ENCODE data around the gene KRT17.
"Not testable (repeated sequence)": the region's sequence is repeated elsewhere in the genome, so short reads cannot be mapped to it uniquely, and the experiment has no call there.

KRT17 gene

DNA sequence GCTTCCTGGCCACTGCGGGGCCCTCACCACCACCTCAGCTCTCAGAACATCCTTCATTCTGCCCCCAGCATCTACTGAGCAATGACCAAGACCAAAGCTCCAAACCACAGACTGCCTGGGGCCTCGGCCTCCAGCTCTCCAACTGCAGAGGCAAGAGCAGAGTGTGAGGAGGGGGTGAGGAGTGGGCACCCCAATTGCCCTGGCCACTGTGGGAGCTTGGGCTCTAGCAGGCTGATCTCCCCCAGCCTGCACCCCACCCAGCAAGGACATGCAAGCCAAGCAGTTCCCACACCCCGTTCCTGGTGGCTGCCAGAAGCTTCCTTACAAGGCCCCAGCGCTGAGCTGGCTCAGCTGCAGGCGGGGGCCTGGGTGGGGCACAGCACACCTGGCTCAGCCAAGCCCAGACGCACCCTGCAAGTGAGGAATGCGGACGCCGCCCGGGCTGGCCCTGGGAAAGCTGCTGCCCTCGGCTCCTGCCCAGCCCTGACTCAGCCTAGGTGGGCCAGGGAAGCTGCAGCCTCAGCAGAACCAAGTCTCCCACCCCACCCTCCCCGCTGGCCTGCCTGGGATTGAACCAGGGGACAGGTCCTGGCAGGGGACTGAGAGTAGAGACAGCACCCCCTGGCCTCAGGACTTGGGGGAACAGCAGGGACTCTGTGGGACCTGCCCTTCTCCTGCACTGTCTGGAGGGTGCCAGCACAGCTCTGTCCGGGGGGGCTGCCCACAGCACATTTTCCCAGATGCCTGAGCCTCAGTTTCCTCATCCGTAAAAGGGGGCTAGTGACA, 29.7 kb upstream of the KRT17 start:
- no peak for DNase-seq

DNA sequence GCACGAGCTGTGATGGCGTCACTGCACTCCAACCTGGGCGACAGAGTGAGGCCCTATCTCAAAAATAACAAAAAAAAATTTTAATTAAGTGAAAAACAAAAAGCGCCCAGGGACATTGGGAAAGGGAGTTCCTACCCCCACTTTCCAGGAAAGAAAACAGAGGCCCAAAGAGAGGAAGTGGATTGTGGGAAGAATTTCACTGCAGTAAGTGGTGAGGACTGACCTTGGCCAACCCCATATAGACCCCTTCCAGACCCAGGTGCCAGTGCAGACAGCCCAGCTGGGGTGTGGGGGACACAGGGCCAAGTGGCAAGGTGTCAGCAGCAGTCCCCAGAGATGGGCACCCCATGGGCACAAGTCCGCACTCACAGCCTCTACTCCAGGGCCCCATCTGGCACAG, 29.0 kb upstream of the KRT17 start:
- DNase-seq = no peak

DNA sequence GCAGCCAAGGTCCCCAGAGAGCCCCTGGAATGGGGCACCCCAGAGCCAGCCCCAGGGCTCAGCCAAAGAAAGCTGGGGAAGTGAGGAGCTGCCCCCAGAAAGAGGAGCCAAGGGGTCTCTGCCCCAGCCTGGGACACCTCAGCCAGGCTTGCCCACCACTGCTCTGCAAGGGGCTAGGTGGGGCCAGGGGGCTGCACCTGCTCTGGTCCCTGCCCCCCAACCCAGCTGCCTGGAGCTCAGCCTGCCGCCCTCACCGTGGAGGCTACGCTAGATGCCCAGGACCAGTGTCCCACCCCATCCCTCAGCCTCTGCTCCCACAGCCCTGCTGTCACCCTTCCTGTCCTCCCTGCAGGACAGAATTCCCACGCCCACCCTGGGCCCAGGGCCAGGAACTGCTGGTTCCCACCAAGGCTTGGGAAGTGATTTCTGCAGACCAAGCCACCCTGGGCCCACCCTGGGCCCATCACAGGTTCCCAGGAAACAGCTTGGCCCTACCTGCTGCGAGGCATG, 28.1 kb upstream of the KRT17 start:
- no peak for DNase-seq

DNA sequence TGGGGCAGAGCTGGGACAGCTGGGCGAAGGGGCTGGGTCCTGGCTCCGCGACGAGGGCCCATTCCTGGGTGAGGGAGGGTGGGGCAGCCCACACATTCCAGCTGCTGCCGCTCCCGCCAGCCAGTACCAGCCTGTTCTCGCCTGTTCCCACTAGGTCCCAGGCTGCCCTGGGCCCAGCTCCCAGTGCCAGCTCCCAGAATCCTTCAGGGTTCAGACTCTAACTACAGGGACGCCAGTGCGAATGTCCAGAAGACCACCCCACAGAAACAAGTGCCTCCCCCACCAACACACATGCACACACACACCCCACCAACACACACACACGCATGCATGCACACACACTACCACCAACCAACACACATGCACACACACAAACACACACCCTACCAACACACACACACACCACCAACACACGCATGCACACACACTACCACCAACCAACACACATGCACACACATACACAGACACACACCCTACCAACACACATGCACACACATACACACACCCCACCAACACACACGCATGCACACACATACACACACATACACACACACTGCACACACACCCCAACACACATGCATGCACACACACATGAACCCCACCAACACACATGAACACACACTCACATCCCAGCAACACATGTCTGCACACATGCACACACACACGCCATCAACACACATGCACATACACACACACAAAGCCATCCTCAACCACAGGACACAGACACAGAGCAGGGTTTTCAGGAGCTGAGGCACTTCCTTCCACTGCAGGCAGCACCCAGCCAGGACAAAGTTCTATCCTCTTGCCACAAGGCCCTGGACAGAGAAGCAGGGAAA, 27.5 kb upstream of the KRT17 start:
- DNase-seq = no peak

DNA sequence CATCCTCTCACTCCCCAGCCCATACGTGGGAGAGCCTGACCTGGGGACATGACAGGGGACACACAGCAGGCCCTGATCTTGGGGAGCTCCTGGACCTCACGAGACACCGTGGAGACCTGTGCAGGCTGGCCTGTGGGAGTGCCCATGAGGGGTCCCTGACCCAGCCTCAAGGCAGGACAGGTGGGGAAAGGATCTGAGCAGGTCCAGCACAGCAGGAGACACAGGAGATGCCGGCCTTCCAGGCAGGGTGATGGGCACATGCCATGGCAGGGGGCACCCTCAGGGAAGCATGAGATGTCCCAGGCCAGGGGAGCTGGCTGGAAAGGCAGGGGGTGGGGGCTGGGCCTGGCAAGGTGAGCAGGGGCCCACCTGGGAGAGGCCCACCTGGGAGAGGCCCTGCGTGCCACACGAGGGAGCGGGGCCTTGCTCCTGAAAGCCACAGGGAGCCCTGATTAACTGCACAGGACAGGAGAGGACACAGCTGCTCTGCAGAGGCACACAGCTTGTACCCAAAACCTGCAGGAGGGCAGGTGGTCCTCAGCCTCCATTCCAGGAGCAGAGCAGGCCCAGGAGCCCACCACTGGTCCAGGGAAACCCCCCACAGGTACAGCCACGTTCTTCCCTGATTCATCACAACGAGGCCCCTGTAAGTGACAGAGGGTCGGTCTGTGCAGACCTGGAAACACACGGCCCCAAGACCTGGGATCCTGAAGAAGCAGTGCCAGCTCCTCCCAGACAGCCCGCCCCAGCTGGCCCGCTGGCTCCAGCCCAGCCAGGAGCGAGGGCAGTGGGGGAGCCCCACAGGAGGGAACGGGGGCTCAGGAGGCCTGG, 26.6 kb upstream of the KRT17 start:
- no peak for DNase-seq

DNA sequence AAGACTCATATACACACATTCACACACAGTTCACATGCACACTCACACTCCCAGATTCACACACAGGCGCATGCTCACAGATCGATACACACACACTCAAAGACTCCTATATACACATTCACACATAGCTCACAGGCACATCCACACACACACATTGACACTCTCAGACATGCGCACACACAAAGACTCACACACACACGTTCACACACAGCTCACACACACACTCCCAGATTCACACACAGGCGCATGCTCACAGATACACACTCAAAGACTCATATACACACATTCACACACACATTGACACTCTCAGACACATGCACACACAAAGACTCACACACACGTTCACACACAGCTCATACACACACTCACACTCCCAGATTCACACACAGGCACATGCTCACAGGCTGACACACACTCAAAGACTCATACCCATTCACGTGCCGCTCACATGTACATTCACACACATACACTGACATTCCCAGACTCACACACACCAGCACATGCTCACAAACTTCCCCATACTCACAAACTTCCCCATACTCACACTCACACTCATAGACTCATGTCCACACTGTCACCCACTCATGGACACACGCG, 25.6 kb upstream of the KRT17 start:
- DNase-seq = no peak

DNA sequence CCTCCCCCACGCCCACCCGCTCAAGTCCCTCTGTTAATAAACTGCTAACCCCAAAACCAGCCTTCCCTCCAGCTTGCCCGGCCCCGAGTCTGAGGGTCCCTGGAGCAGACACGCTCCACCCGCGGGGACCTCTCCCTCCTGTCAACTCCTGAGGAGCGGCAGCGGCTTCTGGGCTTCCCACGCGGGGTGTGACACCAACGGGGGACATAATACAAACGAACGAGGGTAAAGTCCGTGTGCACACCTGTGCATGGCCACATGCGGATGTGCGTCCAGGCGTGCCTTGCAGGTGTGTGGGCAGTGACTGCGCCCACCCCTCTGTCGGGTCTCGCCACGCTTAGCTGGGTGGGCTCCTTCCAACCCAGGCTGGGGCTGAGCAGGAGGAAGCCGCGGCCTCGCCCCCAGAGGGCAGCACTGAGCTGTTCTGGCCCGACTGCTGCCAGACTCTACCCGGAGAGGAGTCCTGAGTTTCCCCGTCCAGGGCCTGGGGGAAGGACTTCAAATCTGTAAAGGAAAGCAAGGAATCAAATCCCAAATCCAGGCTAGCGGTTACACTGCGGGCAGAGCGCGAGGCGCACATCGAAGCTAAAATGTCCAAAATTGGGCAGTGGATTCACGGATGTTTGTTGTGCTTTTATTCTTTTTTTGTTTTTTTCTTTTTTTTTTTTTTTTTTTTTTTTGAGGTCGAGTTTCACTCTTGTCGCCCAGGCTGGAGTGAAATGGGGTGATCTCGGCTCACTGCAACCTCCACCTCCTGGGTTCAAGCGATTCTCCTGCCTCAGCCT, 24.2 kb upstream of the KRT17 start:
- DNase-seq = peak; percentile 65

DNA sequence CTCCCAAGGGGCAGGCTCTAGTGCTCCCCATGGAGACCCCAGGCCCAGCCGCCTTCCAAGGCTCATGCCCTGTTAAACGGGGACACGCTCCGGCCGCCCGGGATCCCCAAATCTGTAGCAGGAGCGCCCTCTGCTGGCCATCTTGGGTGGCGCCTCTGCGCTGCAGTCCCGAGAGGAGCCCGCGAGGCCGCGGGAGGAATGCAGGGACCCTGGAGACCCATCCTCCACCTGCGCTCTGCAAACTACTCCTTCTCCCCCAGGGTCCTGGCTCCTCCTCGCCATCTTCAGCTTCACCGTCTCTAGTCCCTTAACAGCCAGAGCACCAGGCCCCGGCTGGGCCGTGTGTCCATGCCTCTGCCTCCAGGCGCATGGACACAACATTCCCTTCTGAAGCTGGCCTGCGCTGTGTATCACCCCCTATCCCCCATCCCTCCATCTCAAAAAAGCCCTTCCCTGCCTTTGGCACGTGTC, 23.6 kb upstream of the KRT17 start:
- peak; percentile 48 for DNase-seq

DNA sequence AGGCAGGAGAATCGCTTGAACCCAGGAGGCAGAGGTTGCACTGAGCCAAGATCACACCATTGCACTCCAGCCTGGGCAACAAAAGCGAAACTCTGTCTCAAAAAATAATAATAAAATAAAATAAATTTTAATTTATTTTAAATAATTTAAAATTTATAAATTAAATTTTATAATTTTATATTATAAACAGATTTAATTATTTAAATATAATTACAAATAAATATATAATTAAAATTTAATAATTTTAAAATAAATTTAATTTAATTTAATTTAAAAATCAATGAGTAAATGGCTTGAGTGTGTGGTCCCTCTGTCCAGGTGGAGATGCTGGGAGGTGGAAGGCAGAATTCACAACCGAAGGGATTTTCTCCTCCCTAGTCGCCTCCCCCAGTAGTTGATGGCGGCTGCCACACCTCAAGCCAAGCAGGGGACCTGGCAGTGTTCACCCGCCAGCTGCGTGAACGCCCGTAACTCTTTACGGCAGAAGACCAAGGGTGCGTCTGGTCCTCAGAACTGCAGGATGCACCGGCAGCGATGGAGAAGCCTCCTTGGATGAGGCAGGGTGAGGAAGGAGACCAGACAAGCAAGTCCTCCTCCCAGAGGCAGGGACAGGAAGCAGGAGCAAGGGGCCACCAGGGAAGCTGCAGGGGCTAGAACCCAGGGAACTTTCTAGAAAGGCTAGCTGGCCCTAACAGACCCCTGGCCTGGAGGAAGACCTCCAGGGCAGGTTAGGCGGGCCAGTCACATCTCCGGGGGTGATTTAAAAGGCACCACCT, 22.9 kb upstream of the KRT17 start:
- no peak for DNase-seq

DNA sequence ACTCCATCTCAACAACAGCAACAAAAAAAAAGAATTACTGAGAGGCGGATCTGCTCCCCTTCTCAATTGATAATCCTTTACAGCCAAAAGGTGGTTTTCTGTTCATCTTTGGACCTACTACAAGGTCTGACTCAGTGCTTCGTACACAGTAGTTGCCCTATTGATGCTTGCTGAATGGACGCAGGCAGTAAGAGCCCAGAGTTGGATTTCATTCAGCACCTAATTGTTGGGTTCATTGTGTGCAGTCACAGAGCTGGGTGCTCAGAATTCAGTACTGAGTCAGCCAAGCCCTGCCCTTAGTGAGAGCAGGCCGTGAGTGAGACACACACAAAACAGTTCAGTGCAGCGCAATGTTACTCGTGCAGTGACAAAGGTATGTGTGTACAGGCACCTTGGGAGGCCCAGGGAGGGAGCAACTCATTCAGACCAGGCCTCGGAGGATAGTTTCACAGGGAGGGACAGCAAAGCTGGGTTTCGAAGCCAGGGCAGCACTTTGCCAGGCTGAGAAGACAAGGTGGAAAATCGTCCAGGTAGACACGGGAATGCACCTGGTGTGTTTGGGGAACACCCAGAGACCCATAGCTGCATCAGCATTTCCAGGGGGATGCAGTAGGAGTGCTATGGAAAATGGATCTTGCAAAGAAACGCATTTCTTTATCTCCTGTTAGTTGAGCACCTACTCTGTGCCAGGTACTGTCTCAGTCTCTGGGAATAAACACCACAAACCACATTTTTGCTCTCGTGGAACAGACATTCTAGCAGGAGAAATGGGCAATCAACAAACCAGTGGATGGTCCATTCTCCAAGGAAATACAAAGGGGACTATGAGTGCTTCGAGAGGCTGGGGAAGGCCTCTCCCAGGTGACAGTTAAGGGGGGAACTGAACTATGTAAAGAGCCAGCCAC, 18.1 kb upstream of the KRT17 start:
- DNase-seq = no peak

DNA sequence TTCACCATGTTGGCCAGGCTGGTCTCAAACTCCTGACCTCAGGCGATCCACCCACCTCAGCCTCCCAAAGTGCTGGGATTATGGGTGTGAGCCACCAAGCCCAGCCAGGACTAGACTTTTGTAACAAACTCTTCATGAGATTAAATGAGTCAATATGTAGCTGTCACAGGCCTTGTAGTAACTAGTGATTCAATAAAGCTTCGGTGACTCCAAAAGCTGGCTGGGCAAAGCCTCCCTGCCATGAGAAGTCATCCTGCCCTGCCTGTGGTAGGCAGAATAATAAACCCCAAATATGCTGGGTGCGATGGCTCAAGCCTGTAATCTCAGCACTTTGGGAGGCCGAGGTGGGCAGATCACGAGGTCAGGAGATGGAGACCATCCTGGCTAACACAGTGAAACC, 16.2 kb upstream of the KRT17 start:
- not testable (repeated sequence) for DNase-seq

DNA sequence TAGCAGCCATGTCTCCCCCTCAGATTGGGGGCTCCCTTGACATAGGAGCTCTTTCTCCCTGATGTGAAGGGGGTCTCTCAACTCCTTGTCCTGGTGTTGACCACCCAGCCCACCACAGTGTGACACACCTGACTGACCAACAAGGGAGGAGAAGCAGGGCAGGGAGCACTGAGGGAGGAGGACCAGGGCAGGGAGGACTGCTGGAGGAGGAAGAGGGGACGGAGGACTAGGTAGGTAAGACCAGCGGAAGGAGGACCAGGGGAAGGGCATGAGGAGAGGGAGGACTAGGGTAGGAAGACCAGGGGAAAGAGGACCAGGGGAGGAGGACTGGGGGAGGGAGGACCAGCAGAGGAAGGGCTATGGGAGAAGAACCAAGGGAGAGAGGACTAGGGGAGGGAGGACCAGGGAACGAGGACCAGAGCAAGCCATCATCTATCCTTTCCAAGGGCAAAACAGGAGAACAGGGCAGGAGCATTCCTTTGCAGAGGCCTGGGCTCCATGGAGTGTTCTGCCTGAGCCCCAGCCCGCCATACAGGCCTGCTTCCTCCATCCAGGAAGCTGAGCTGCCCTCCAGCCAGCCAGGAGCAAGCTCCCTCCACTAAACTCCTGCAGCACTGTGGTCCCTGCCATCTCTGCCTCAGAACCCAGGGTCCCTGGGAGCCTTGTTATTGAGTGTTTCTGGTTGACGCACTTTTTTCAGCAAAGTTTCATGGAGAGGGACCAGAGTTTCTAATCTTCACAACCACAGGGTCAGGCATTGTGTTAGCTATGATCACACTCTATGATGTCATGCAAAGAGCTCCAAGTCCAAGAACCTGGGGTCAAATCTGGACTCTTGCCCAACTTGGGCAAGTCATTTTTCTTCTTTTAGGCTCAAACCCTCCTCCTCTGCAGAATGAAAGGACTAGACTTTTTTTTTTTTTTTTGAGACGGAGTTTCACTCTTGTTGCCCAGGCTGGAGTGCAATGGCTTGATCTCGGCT, 15.4 kb upstream of the KRT17 start:
- no peak for DNase-seq

DNA sequence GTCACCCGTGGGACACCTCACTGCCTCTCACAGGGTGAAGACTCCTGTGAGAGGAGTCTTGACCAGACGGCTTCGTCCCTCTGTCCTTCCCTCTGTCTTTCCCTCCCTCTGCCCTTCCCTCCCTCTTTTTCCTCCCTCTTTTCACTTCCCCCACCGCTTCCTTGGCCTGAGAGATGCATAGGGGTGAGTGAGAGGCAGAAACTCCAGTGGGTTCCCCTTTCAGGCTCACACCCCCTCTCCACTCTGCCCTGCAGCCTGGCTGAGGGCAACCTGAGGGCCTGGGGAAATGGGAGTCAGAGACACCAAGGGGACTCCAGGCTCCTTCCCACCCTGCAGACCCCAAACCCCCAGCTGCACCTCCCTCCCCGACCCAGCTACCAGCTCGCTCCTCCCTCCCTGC, 14.6 kb upstream of the KRT17 start:
- no peak for DNase-seq

DNA sequence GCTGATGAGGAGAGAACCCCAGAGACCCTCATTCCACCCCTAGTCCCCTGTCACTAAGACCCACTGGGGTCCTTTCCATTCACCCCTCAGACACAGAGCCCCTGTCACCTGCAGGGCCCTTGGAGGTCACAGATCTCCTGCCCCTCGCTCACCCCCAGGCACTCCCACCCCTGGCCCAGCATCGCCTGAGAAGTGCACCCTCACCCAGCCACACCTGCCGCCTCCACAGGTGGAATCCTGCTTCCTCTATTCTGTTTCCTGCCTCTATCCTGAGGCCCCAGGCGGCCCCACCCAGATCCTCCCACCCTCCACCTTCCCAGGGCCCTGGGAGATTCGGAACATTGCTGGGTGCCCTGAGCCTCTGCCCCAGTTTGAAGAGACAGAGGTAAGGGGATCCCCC, 13.8 kb upstream of the KRT17 start:
- DNase-seq = no peak

DNA sequence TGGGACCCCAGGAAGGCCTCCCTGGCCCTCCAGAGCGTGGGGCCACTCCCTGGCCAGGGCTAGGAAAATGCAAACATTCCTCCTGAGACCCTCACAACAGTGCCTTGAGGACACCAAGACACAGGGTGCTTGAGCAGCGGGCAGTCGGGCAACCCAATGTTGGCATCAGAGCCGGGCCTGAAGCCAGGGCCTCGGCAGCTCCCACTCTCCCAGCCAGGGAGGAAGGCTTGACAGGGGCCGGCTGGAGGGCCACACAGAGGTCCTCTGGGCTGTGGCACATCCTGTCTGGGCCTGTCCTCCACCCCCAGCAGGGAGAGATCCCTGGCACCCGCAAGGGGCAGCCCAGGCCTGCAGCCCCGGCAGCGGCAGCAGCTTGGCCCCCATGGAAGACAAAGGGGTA, 12.3 kb upstream of the KRT17 start:
- DNase-seq = no peak

DNA sequence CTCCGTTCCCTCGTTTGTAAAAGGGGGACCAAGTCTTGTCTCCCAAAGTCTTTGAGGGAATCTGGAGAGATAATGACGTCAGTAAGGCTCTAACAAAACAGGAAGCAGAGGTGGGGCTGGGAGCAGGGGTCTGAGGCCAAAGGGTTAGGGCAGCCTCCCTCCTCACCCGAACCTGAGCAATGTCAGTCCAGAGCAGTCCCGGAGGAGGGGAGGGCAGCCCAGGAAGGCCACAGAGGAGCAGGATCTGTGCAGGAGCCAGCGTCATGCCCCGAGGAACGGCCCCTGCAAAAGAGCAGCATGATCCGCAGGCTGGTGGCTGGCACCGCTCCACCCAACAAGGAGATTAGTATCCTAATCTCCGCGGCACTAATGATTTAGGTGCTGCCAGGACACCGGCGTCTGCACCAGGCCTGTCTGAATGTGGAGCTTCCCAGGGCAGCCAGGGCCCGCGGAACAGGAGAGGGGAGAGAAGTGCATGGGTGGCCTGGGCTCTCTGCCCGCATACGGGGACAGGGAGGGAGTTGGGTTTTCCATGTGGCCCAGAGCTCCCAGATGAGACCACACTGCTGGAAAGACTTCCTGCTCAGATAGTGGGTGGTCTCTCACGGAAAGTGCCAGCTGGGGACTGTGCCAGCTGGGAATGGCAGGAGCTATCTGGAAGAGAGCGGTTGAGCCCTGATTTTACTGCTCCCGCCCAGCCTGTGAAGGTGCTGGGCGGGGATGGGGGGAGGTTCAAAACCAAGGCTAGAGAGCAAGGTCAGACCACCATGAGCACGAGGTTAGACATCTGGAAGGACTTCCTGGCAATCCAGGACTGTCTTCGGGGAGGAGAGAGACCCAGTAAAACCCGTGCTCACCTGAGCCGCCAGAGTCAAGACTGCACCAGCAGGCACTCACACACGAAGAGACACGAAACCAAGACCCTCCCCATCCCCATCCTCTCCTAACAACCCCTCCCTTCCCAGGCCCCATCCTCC, 11.0 kb upstream of the KRT17 start:
- DNase-seq = no peak

DNA sequence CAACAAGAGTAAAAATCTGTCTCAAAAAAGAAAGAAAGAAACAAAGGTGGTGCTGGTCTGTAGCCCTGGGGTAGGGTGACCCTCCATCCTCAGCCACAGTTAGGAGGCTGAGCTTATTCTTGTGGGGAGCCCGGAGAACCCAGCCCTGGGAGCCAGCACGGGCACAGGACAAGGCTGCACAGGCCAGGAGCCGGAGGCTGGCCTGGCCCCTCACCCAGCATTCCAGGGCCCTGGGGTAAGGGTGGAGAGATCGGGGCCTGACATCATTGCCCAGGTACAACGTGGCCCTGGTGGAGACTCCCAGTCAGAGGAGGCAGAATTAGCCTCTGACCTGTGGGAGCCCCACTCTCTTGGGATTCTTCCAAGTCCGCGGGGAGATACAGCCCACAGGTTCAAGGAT, 10.3 kb upstream of the KRT17 start:
- DNase-seq = no peak
